GM10248 (cell line): ENCODE data around the gene SLC25A23.

ENCODE experiments used
- CTCF ChIA-PET: fragments of 300-600 bp; sonication (Branson Sonifier 250); formaldehyde crosslinking; extraction: SDS; loops from one replicate; lab custom pipeline; 2021; ENCODE audit warnings: antibody characterized with exemption; lab: Yijun Ruan, JAX
- POLR2A ChIA-PET: fragments of 350-650 bp; sonication (Branson Sonifier 250); formaldehyde crosslinking; extraction: SDS; loops from one replicate; lab custom pipeline; 2020; ENCODE audit warnings: antibody characterized with exemption; lab: Yijun Ruan, JAX
- DNase-seq: peaks from one replicate; pipeline ENCODE4 v3.0.0; 2012; ENCODE audit errors: extremely low spot score
- CTCF ChIP-seq: IDR thresholded peaks from 2 replicates; pipeline ENCODE4 v1.5.1; 2012; ENCODE audit warnings: mild to moderate bottlenecking, low read depth; ENCODE audit errors: extremely low read depth, missing control alignments, control extremely low read depth

SLC25A23 gene

GRCh38 chr19:6421075-6422014 is 38.2 kb downstream of the SLC25A23 start:
- DNase-seq: no peak
- ChIA-PET CTCF (interaction anchor here (0.9 to 1.2 kb wide), 4 partner anchors 11 to 442 kb away, joined by 3 to 4 read pairs (median 4); partner anchors contain the start of gene DENND1C), POLR2A (interaction anchor here (1.4 kb wide), 1 partner anchor 95 kb away, joined by 3 read pairs; no protein-coding TSS in a partner anchor)

GRCh38 chr19:6418562-6418932 is 41.0 kb downstream of the SLC25A23 start:
- CTCF ChIA-PET: no interaction called here
- POLR2A ChIA-PET: no interaction called here
- DNase-seq: no peak
- no peak for TF ChIP-seq CTCF

More at GRCh38 chr19:6421075-6422014, 38.2 kb downstream of the SLC25A23 start:
- TF ChIP-seq CTCF: no peak

- DNase-seq: no peak
- TF ChIP-seq CTCF: no peak
- CTCF ChIA-PET: no interaction called here
- POLR2A ChIA-PET: no interaction called here
Measured at GRCh38 chr19:6417713-6418561, 41.7 kb downstream of the SLC25A23 start.

- ChIA-PET CTCF (no interaction called here), POLR2A (no interaction called here)
- no peak for TF ChIP-seq CTCF
- DNase-seq: no peak
Measured at GRCh38 chr19:6416658-6417405, 42.8 kb downstream of the SLC25A23 start.

GRCh38 chr19:6415591-6416190 is 43.9 kb downstream of the SLC25A23 start:
- POLR2A ChIA-PET: no interaction called here
- no peak for DNase-seq
- no peak for TF ChIP-seq CTCF
- CTCF ChIA-PET: no interaction called here
